ENCODE measurements around the gene ALOX15B. TPM values are rescaled to one million over a fixed set of nuclear protein-coding genes. Genes with fewer than 3 reads are reported as not detected.
A peak's percentile ranks its signal among the peaks of the same experiment; 100 is the strongest.

Gene ALOX15B
- total and polyA plus RNA-seq, 10 donors: 0.13 to 7.8 (median 2.7) TPM

- WGBS, 5 donors: 69 to 92% (median 77%) methylated on average over 12 to 17 of the region's 17 CpGs
- peaks cover 0 to 85% (median 14%) of the 10 kb centered on the region in 7 donors for H3K27me3 ChIP-seq (replicated peaks in 1 of 7)
Measured at GRCh38 chr17:8080799-8081219, 42.0 kb downstream of the ALOX15B start.

DNA sequence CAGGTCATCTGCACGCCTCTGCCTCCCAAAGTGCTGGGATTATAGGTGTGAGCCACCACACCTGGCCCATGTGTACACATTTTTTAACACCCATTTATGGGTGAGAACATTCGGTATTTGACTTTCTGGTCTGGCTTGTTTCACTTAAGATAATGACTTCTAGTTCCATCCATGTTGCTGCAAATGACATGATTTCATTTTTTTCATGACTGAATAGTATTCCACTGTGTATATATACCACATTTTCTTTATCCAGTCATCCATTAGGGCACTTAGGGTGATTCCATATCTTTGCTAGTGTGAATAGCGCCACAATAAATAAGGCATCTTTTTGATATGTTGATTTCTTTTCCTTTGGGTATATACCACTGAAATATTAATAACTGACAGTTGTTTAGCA lies 43.0 kb downstream of the ALOX15B start:
- H3K27me3 ChIP-seq (replicated peaks in 1 of 7): peaks cover 0 to 80% (median 11%) of the 10 kb centered on the region in 7 donors
- H3K36me3 ChIP-seq: no peaks in the 10 kb centered on the region
- peaks cover 0 to 30% (median 24%) of the 10 kb centered on the region in 6 donors for H3K4me1 ChIP-seq
- DNase-seq: peak; percentile 16
- no peak overlapping the region for H3K4me3 ChIP-seq
- WGBS, 5 donors: 89 to 99% (median 93%) methylated on average over 3 of the region's 3 CpGs
- TF ChIP-seq POLR2AphosphoS5 (IDR thresholded peaks at IDR 0.05) (no peak), POLR2A (IDR thresholded peaks at IDR 0.05) (no peak), CTCF (IDR thresholded peaks at IDR 0.05 in 8 of 11, conservative IDR thresholded peaks at IDR 0.05 in 3 of 11) (no peak)
- no peak overlapping the region for H3K27ac ChIP-seq
- no peaks in the 10 kb centered on the region for H3K9me3 ChIP-seq
- intact Hi-C loops (cut with DNase I; ENCODE audit: low total_unique reads): no loop called here

More at GRCh38 chr17:8080799-8081219, 42.0 kb downstream of the ALOX15B start:
- peak; percentile 58 for DNase-seq
- Histone ChIP-seq H3K36me3 (no peaks in the 10 kb centered on the region), H3K9me3 (no peaks in the 10 kb centered on the region), H3K4me1 (peaks cover 0 to 30% (median 24%) of the 10 kb centered on the region in 6 donors), H3K27ac (no peak overlapping the region), H3K4me3 (no peak overlapping the region)
- TF ChIP-seq CTCF (IDR thresholded peaks at IDR 0.05 in 8 of 11, conservative IDR thresholded peaks at IDR 0.05 in 3 of 11) (no peak), POLR2AphosphoS5 (IDR thresholded peaks at IDR 0.05) (no peak), POLR2A (IDR thresholded peaks at IDR 0.05) (no peak)
- intact Hi-C loops (cut with DNase I; ENCODE audit: low total_unique reads): no loop called here

- DNase-seq: peak; percentile 21
- H3K27me3 ChIP-seq (replicated peaks in 1 of 7): peaks cover 0 to 76% (median 7%) of the 10 kb centered on the region in 7 donors
- intact Hi-C loops (cut with DNase I; ENCODE audit: low total_unique reads): no loop called here
- no peaks in the 10 kb centered on the region for H3K36me3 ChIP-seq
- H3K4me1 ChIP-seq: peaks cover 0 to 30% (median 24%) of the 10 kb centered on the region in 6 donors
- 87 to 94% (median 91%) methylated on average over 10 of the region's 10 CpGs for WGBS, 5 donors
- H3K27ac ChIP-seq: no peak overlapping the region
- TF ChIP-seq CTCF (IDR thresholded peaks at IDR 0.05 in 8 of 11, conservative IDR thresholded peaks at IDR 0.05 in 3 of 11) (no peak), POLR2AphosphoS5 (IDR thresholded peaks at IDR 0.05) (no peak), POLR2A (IDR thresholded peaks at IDR 0.05) (no peak)
- H3K4me3 ChIP-seq: no peak overlapping the region
- no peaks in the 10 kb centered on the region for H3K9me3 ChIP-seq
Measured at GRCh38 chr17:8082292-8082691, 43.4 kb downstream of the ALOX15B start.

DNA sequence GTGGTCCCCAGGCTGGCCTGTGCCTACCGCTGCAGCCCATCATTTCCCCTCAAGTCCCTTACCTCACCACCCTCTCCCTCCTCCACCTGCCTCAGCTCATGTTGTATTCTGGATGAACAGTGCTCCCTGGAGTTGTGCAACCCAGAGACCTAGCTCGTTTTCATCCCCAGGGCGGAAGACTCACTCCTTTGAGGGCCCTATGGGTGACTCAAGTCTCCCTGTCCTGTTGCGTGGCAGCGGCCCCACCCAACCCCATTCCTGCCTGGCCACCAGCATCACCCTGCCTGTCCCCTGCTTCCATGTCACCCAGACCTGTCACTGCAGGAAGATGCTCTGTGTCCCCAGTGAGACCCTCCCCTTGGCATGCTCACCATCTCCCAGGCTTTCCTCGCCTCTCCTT lies 45.4 kb downstream of the ALOX15B start:
- H3K27ac ChIP-seq: no peak overlapping the region
- DNase-seq: no peak
- no peak overlapping the region for H3K4me3 ChIP-seq
- H3K4me1 ChIP-seq: peaks cover 0 to 23% (median 18%) of the 10 kb centered on the region in 6 donors
- intact Hi-C loops (cut with DNase I; ENCODE audit: low total_unique reads): no loop called here
- TF ChIP-seq CTCF (IDR thresholded peaks at IDR 0.05 in 8 of 11, conservative IDR thresholded peaks at IDR 0.05 in 3 of 11) (no peak), POLR2A (IDR thresholded peaks at IDR 0.05) (no peak), POLR2AphosphoS5 (IDR thresholded peaks at IDR 0.05) (no peak)
- no peaks in the 10 kb centered on the region for H3K9me3 ChIP-seq
- H3K36me3 ChIP-seq: no peaks in the 10 kb centered on the region
- 80 to 95% (median 88%) methylated on average over 6 of the region's 6 CpGs for WGBS, 5 donors
- H3K27me3 ChIP-seq (replicated peaks in 1 of 7): peaks cover 0 to 76% (median 0%) of the 10 kb centered on the region in 7 donors
